Bronchial epithelial cell (primary cell): ENCODE results near the gene FUT8. TPM values are rescaled to one million over a fixed set of nuclear protein-coding genes. Genes with fewer than 3 reads are reported as not detected.

Experiments used
- DNase-seq: peaks from one replicate; pipeline ENCODE4 v3.0.0-alpha.2; 2010; ENCODE audit warnings: low read depth
- FAIRE-seq: peaks from 2 replicates; lab custom pipeline; 2011; peaks lifted over from hg19 to GRCh38; lab: Jason Lieb, UNC
- H3K27me3 ChIP-seq: 2 replicates; pipeline ENCODE4 v1.5.1; 2011; ENCODE audit warnings: low read length; ENCODE audit not compliant: control insufficient read depth, insufficient read depth
- H3K36me3 ChIP-seq: 2 replicates; pipeline ENCODE4 v1.5.1; 2011; ENCODE audit warnings: low read length; ENCODE audit not compliant: control insufficient read depth, insufficient read depth
- H3K4me3 ChIP-seq: 2 replicates; pipeline ENCODE4 v1.5.1; 2011; ENCODE audit warnings: mild to moderate bottlenecking, low read depth, low read length, control low read depth
- total RNA-seq: library from RNA; depleted of rRNA; stranded (reverse); fragments of >200 nt; gene quantifications from 2 replicates; pipeline ENCODE4 v1.2.1, GENCODE V29; 2014
- TF ChIP-seq, protein P1 (sequence below): IDR thresholded peaks from 2 replicates; pipeline ENCODE4 v1.5.1; 2011; ENCODE audit warnings: mild to moderate bottlenecking, moderate library complexity, low read length, control low read depth, inconsistent platforms; ENCODE audit not compliant: insufficient read depth, severe bottlenecking

FUT8 gene
- total RNA-seq, 1 donor from 2014 or later = 16.3 TPM

DNA sequence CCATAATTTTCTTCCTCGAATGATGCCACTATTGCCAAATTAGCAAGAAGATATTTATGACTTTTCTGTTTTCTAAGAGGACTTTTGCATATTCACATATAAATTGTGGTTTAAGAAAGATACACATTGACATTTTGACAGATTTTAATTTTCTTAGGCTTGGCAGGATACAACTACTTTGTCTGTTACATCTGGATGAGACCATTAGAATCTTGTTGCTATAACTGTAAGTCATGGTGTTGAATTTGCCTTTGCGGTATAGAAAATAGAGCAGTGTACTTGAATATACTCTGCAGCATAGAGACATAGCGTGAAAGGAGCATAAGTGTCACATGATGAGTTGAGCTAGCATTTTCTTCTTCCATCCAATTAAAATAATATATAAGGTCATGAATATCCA is 169.3 kb downstream of the FUT8 start:
- Histone ChIP-seq H3K4me3 (no peak overlapping the region), H3K27me3 (no peaks in the 10 kb centered on the region), H3K36me3 (no peaks in the 10 kb centered on the region)
- DNase-seq (no peak), FAIRE-seq (no peak)
- TF ChIP-seq, protein P1, sequence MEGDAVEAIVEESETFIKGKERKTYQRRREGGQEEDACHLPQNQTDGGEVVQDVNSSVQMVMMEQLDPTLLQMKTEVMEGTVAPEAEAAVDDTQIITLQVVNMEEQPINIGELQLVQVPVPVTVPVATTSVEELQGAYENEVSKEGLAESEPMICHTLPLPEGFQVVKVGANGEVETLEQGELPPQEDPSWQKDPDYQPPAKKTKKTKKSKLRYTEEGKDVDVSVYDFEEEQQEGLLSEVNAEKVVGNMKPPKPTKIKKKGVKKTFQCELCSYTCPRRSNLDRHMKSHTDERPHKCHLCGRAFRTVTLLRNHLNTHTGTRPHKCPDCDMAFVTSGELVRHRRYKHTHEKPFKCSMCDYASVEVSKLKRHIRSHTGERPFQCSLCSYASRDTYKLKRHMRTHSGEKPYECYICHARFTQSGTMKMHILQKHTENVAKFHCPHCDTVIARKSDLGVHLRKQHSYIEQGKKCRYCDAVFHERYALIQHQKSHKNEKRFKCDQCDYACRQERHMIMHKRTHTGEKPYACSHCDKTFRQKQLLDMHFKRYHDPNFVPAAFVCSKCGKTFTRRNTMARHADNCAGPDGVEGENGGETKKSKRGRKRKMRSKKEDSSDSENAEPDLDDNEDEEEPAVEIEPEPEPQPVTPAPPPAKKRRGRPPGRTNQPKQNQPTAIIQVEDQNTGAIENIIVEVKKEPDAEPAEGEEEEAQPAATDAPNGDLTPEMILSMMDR = no peak

DNA sequence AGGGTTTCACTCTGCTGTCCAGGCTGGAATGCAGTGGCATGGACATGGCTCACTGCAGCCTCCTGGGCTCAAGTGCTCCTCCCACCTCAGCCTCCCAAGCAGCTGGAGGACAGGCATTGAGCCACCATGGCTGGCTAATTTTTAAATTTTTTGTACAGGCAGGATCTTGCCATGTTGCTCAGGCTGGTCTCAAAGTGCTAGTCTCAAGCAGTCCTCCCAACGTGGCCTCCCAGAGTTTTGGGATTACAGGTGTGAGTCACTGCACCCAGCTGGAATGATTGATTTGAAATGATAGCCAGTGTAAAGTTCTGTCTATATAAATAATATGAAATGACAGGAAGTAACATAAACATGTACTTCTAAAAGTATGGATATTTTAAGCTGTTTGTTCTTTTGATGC is 172.7 kb downstream of the FUT8 start:
- Histone ChIP-seq H3K27me3 (no peaks in the 10 kb centered on the region), H3K4me3 (no peak overlapping the region), H3K36me3 (no peaks in the 10 kb centered on the region)
- TF ChIP-seq, protein P1 = no peak
- DNase-seq (no peak), FAIRE-seq (no peak)

DNA sequence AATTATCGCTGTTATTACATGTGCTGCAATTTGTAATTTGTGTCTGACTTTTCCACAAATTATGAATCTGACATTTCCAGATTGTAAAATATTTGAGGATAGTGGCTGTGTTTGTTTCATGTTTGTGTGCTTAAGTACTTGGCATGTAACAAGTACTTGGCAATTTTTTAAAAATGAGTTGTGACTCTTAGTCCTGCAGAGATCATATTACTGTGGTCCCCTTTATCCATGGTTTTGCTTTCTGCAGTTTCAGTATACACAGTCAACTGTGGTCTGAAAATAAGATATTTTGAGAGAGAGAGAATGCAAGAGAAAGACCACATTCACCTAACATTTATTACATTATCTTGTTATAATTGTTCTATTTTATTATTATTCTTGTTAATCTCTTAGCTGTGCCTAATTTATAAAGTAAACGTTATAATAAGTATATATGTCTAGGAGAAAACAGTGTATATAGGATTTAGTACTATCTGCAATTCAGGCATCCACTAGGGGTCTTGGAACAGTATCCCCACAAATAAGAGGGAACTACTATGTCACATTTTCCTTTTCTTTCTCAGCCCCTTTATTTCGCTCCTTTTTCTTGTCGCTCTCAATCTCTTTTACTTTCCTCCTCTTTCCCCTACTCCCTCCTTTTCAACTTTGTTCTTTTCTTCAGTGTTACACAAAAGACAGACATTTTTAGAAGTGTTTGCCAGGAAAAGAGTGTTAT is 176.1 kb downstream of the FUT8 start:
- no peaks in the 10 kb centered on the region for H3K36me3 ChIP-seq
- FAIRE-seq (no peak), DNase-seq (no peak)
- TF ChIP-seq, protein P1 = no peak
- no peaks in the 10 kb centered on the region for H3K27me3 ChIP-seq
- no peak overlapping the region for H3K4me3 ChIP-seq

DNA sequence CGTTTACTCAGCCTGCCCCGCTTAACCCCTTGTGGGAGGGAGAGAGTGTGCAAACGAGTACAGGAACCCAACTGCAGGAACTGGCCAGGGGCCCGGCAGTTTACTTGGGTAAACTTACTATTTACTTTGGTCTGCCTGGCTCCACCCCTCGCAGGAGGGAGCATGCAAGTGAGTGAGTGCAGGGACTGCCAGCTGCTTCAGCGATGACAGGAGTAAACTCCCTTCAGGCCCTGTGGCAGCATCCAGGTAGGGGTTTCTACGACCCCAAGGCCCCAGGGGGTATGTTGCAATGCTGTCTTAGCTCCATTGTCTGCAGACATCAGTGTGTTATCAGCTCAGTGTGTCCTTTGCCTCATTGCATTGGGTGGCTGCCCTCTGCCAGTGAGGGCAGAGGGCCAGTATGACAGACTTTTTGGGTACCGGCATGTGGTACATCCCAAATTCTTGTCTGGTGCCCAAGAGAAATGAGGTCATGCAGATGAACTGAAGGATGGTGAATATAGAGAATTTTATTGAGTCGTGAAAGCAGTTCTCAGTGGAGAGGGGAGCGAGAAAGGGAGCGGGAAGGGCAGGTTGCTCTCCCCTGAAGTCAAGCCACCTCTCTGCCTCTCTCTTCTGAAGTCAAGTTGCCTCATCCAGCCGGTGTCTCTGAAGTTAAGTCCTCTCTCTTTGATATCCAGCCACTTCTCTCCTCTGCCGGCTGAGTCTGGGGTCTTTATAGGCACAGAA is 181.8 kb downstream of the FUT8 start:
- TF ChIP-seq, protein P1 = no peak
- no peaks in the 10 kb centered on the region for H3K27me3 ChIP-seq
- no peak overlapping the region for H3K4me3 ChIP-seq
- DNase-seq (peak; percentile 35), FAIRE-seq (no peak)
- H3K36me3 ChIP-seq = no peaks in the 10 kb centered on the region

DNA sequence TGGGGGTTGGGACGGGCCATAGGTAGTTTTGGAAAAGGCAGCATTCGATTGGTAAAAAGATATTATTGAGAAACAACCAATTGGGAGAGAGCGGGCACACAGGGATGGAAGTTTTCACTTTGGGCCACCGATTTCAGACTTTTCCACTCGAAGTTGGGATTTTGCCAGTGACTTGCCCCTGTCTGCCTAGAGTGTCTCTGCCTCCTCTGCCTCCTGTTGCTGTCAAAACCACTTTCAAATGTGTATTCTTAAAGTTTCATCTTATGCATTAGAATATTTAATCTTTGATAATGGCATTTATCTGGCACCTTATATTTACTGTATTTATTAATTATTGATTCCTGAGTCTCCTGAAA is 182.3 kb downstream of the FUT8 start:
- TF ChIP-seq, protein P1 = no peak
- no peak for DNase-seq
- Histone ChIP-seq H3K27me3 (no peaks in the 10 kb centered on the region), H3K4me3 (no peak overlapping the region), H3K36me3 (no peaks in the 10 kb centered on the region)
- no peak for FAIRE-seq
